HEK293 (cell line): ENCODE measurements around the gene CC2D2A.

Source experiments
- CTCF ChIA-PET: fragments of 350-600 bp; formaldehyde crosslinking; extraction: SDS; loops from one replicate; lab custom pipeline; 2021; ENCODE audit warnings: antibody characterized with exemption; lab: Yijun Ruan, JAX
- POLR2A ChIA-PET: fragments of 300-600 bp; formaldehyde crosslinking; extraction: SDS; loops from one replicate; lab custom pipeline; 2020; ENCODE audit warnings: antibody characterized with exemption, inconsistent platforms; lab: Yijun Ruan, JAX
- H3K27ac ChIP-seq: fragments of 200-500 bp; sonication (Bioruptor generic); 2 replicates; pipeline ENCODE4 v1.5.1; 2014; ENCODE audit warnings: low read depth, low read length, control low read depth, inconsistent platforms; ENCODE audit errors: extremely low read depth
- H3K36me3 ChIP-seq, 2 experiments: fragments of 200-500 bp in 1 of 2; sonication (Bioruptor generic) in 1 of 2; 1 replicate in 1 of 2; 2 replicates in 1 of 2; pipeline ENCODE4 v1.5.1; 2014 to 2017; ENCODE audit warnings: inconsistent platforms in 2 of 2, low read length in 2 of 2; ENCODE audit not compliant: control insufficient read depth in 2 of 2, insufficient read depth in 1 of 2
- H3K4me1 ChIP-seq: fragments of 200-500 bp; sonication (Bioruptor generic); 2 replicates; pipeline ENCODE4 v1.5.1; 2014; ENCODE audit warnings: mild to moderate bottlenecking, low read length, inconsistent platforms; ENCODE audit not compliant: control insufficient read depth, insufficient read depth
- H3K4me3 ChIP-seq: 2 replicates; pipeline ENCODE4 v1.5.1; 2011; ENCODE audit warnings: low read depth, mild to moderate bottlenecking, control low read depth, low read length, moderate library complexity
- H3K9me3 ChIP-seq: fragments of 200-500 bp; sonication (Bioruptor generic); 2 replicates; pipeline ENCODE4 v1.5.1; 2014; ENCODE audit warnings: low read depth, low read length, inconsistent platforms; ENCODE audit not compliant: control insufficient read depth, insufficient read depth
- KLF1 ChIP-seq: fragments of 450-650 bp; formaldehyde crosslinking; IDR thresholded peaks from 2 replicates; pipeline ENCODE4 v1.5.1; 2016; ENCODE audit warnings: missing biosample characterization, missing genetic modification characterization
- KLF7 ChIP-seq: fragments of 450-650 bp; formaldehyde crosslinking; IDR thresholded peaks from 2 replicates; pipeline ENCODE4 v1.5.1; 2016; ENCODE audit warnings: missing biosample characterization, missing genetic modification characterization, borderline replicate concordance
- KLF9 ChIP-seq: fragments of 450-650 bp; formaldehyde crosslinking; IDR thresholded peaks from 2 replicates; pipeline ENCODE4 v1.5.1; 2016; ENCODE audit warnings: missing biosample characterization, missing genetic modification characterization, low read depth
- ZFP3 ChIP-seq: fragments of 450-650 bp; formaldehyde crosslinking; IDR thresholded peaks from 2 replicates; pipeline ENCODE4 v1.5.1; 2016; ENCODE audit warnings: low read depth, missing biosample characterization, missing genetic modification characterization
- ZNF157 ChIP-seq: fragments of 450-650 bp; formaldehyde crosslinking; IDR thresholded peaks from 2 replicates; pipeline ENCODE4 v1.5.1; 2016; ENCODE audit warnings: missing biosample characterization, missing genetic modification characterization
- ZNF202 ChIP-seq: fragments of 450-650 bp; formaldehyde crosslinking; IDR thresholded peaks from 2 replicates; pipeline ENCODE4 v1.5.1; 2016; ENCODE audit warnings: missing biosample characterization, missing genetic modification characterization, borderline replicate concordance
- ZNF24 ChIP-seq: fragments of 450-650 bp; formaldehyde crosslinking; IDR thresholded peaks from 2 replicates; pipeline ENCODE4 v1.5.1; 2016; ENCODE audit warnings: missing biosample characterization, missing genetic modification characterization
- ZNF335 ChIP-seq: fragments of 450-650 bp; formaldehyde crosslinking; conservative IDR thresholded peaks from 2 replicates; pipeline ENCODE4 v1.5.1; 2016; ENCODE audit warnings: missing biosample characterization, missing genetic modification characterization
- ZNF394 ChIP-seq: fragments of 450-650 bp; formaldehyde crosslinking; IDR thresholded peaks from 2 replicates; pipeline ENCODE4 v1.5.1; 2016; ENCODE audit warnings: missing biosample characterization, missing genetic modification characterization, mild to moderate bottlenecking, moderate library complexity, borderline replicate concordance
- ZNF514 ChIP-seq: fragments of 450-650 bp; formaldehyde crosslinking; IDR thresholded peaks from 2 replicates; pipeline ENCODE4 v1.5.1; 2016; ENCODE audit warnings: missing biosample characterization, missing genetic modification characterization
- ZNF571 ChIP-seq: fragments of 450-650 bp; formaldehyde crosslinking; IDR thresholded peaks from 2 replicates; pipeline ENCODE4 v1.5.0; 2017; ENCODE audit warnings: missing biosample characterization, missing genetic modification characterization
- ZNF660 ChIP-seq: fragments of 450-650 bp; IDR thresholded peaks from 2 replicates; pipeline ENCODE4 v1.5.1; 2018; ENCODE audit warnings: missing biosample characterization, mild to moderate bottlenecking, missing genetic modification characterization
- ZNF776 ChIP-seq: fragments of 450-650 bp; formaldehyde crosslinking; IDR thresholded peaks from 2 replicates; pipeline ENCODE4 v1.5.0; 2017; ENCODE audit warnings: missing biosample characterization, missing genetic modification characterization, borderline replicate concordance
- ZNF792 ChIP-seq: fragments of 450-650 bp; formaldehyde crosslinking; IDR thresholded peaks from 2 replicates; pipeline ENCODE4 v1.5.1; 2016; ENCODE audit warnings: missing biosample characterization, missing genetic modification characterization
- ZSCAN30 ChIP-seq: fragments of 450-650 bp; IDR thresholded peaks from 2 replicates; pipeline ENCODE4 v1.5.1; 2018; ENCODE audit warnings: missing biosample characterization, mild to moderate bottlenecking, missing genetic modification characterization, moderate library complexity
- TF ChIP-seq, protein P1 (sequence below): fragments of 450-650 bp; formaldehyde crosslinking; IDR thresholded peaks from 2 replicates; pipeline ENCODE4 v1.5.1; 2017; ENCODE audit warnings: missing biosample characterization, mild to moderate bottlenecking, missing genetic modification characterization, moderate library complexity
- TF ChIP-seq, protein P2 (sequence below): fragments of 450-650 bp; formaldehyde crosslinking; IDR thresholded peaks from 2 replicates; pipeline ENCODE4 v1.5.1; 2016; ENCODE audit warnings: missing biosample characterization, missing genetic modification characterization
- TF ChIP-seq, protein P3 (sequence below): fragments of 450-650 bp; formaldehyde crosslinking; conservative IDR thresholded peaks from 2 replicates; pipeline ENCODE4 v1.5.1; 2016; ENCODE audit warnings: low read depth, missing biosample characterization, missing genetic modification characterization

The CC2D2A gene

DNA sequence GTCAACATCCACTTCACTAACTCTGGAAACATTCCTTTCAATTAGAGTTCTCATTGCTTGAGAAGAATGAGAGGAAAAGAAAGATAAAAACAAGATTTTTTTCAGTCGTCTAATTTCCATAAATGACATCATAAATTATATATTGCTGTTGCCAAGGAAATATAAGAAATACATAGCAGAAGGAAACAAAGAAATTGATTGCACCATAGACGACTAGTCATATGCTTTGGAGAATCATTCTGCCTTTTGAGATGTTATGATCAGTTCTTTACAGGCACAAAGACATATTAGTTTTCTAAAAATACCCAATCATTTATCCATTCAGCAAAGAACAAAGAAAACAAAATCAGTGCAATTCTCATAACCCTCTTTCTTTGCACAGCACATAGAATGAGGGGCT is 42.5 kb upstream of the CC2D2A start:
- CTCF ChIA-PET = no interaction called here
- Histone ChIP-seq H3K27ac (no peak overlapping the region), H3K36me3 (no peaks in the 10 kb centered on the region), H3K9me3 (no peaks in the 10 kb centered on the region), H3K4me1 (no peaks in the 10 kb centered on the region), H3K4me3 (no peak overlapping the region)
- POLR2A ChIA-PET = no interaction called here
- TF ChIP-seq ZNF157 (tag by site-specific recombination) = no peak
- no peak for TF ChIP-seq ZNF394
- TF ChIP-seq, protein P1, sequence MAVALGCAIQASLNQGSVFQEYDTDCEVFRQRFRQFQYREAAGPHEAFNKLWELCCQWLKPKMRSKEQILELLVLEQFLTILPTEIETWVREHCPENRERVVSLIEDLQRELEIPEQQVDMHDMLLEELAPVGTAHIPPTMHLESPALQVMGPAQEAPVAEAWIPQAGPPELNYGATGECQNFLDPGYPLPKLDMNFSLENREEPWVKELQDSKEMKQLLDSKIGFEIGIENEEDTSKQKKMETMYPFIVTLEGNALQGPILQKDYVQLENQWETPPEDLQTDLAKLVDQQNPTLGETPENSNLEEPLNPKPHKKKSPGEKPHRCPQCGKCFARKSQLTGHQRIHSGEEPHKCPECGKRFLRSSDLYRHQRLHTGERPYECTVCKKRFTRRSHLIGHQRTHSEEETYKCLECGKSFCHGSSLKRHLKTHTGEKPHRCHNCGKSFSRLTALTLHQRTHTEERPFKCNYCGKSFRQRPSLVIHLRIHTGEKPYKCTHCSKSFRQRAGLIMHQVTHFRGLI (tag by site-specific recombination) = no peak
- no peak for TF ChIP-seq ZNF792
- TF ChIP-seq, protein P2, sequence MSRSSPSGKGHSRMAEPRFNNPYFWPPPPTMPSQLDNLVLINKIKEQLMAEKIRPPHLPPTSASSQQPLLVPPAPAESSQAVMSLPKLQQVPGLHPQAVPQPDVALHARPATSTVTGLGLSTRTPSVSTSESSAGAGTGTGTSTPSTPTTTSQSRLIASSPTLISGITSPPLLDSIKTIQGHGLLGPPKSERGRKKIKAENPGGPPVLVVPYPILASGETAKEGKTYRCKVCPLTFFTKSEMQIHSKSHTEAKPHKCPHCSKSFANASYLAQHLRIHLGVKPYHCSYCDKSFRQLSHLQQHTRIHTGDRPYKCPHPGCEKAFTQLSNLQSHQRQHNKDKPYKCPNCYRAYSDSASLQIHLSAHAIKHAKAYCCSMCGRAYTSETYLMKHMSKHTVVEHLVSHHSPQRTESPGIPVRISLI (tag by site-specific recombination) = no peak

DNA sequence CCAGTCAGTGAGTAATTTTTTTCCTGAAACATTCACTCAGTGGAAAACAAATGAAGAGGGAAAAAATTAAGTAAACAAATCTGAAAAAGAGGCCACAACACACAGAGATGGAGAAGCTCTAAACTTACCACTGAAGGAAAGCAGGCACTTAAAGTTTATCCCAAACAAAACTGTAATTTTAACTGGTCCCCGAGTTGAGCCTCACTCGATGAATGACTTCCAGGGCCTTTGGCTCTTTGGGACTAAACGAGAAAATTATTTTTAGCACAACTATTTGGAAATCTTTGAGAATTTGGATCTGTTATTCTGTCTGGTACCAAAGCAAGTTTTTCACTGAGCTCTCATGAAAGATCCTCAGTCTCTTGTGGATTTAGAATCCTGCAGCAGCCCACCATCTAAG is 42.0 kb upstream of the CC2D2A start, which contains the start of gene C1QTNF7:
C1QTNF7 (plus strand) TSS at position 333 of the 400 bp plus-strand sequence. CDS start 7,711 bp downstream, outside the sequence.
- Histone ChIP-seq H3K4me3 (no peak within 1 kb of the TSS), H3K36me3 (no peaks in the 10 kb centered on the region), H3K4me1 (no peaks in the 10 kb centered on the region), H3K9me3 (no peaks in the 10 kb centered on the region), H3K27ac (no peak within 1 kb of the TSS)
- POLR2A ChIA-PET = no interaction called here
- no peak for TF ChIP-seq ZSCAN30 (tag by site-specific recombination)
- no peak for TF ChIP-seq ZNF660
- TF ChIP-seq ZNF24 (tag by site-specific recombination) = no peak
- CTCF ChIA-PET = no interaction called here

DNA sequence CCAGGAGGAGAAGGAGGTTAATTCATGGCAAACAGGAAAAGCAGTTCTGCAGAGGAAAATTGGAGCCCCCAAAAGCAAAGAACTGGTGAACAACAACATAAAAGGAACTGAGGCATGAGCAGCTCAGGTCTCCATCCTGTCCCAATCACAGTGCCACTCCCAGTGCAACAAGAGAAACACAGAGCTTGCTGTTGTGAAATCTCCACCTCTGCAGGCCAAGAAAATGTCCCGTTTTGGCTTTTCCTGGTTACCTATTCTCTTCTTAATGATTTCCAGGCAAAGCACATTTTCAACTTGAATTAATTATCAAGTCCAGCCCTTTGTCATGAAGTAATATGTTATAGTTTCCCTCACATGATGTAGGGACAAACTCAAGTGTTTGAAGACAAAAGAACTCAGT is 41.1 kb upstream of the CC2D2A start:
- ChIA-PET POLR2A (no interaction called here), CTCF (no interaction called here)
- Histone ChIP-seq H3K36me3 (no peaks in the 10 kb centered on the region), H3K4me3 (no peak overlapping the region), H3K9me3 (no peaks in the 10 kb centered on the region), H3K27ac (no peak overlapping the region), H3K4me1 (no peaks in the 10 kb centered on the region)
- TF ChIP-seq ZNF514 = no peak
- no peak for TF ChIP-seq ZNF335
- no peak for TF ChIP-seq ZNF571 (tag by site-specific recombination)
- no peak for TF ChIP-seq ZFP3 (tag by site-specific recombination)
- no peak for TF ChIP-seq ZNF202 (tag by site-specific recombination)
- no peak for TF ChIP-seq ZNF776
- TF ChIP-seq, protein P3, sequence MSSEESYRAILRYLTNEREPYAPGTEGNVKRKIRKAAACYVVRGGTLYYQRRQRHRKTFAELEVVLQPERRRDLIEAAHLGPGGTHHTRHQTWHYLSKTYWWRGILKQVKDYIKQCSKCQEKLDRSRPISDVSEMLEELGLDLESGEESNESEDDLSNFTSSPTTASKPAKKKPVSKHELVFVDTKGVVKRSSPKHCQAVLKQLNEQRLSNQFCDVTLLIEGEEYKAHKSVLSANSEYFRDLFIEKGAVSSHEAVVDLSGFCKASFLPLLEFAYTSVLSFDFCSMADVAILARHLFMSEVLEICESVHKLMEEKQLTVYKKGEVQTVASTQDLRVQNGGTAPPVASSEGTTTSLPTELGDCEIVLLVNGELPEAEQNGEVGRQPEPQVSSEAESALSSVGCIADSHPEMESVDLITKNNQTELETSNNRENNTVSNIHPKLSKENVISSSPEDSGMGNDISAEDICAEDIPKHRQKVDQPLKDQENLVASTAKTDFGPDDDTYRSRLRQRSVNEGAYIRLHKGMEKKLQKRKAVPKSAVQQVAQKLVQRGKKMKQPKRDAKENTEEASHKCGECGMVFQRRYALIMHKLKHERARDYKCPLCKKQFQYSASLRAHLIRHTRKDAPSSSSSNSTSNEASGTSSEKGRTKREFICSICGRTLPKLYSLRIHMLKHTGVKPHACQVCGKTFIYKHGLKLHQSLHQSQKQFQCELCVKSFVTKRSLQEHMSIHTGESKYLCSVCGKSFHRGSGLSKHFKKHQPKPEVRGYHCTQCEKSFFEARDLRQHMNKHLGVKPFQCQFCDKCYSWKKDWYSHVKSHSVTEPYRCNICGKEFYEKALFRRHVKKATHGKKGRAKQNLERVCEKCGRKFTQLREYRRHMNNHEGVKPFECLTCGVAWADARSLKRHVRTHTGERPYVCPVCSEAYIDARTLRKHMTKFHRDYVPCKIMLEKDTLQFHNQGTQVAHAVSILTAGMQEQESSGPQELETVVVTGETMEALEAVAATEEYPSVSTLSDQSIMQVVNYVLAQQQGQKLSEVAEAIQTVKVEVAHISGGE (tag by site-specific recombination) = no peak
- TF ChIP-seq KLF1 (tag by site-specific recombination) = no peak
- TF ChIP-seq KLF7 (tag by site-specific recombination) = no peak
- no peak for TF ChIP-seq KLF9 (tag by site-specific recombination)
